ENCODE measurements around the gene CNOT2.

DNA sequence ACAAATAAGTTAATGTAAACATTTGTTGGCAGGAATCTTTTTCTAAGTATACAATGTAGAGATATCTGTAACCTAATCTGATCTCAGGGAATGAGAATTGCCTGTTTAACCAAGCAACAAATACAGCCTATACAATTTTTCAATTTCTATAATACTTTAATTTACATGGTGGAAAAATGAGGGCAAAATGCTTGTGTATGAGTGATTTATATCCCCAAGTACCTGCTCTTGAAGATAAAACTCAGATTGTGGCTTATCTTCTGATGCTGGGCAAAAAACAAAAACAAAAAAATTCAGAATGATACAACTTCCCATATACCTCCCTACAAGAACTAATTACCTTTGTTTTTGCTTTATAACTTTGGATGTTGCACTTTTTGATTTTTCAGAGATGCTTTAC, 2.2 kb downstream of the CNOT2 start:
- TF ChIP-seq, protein P1, sequence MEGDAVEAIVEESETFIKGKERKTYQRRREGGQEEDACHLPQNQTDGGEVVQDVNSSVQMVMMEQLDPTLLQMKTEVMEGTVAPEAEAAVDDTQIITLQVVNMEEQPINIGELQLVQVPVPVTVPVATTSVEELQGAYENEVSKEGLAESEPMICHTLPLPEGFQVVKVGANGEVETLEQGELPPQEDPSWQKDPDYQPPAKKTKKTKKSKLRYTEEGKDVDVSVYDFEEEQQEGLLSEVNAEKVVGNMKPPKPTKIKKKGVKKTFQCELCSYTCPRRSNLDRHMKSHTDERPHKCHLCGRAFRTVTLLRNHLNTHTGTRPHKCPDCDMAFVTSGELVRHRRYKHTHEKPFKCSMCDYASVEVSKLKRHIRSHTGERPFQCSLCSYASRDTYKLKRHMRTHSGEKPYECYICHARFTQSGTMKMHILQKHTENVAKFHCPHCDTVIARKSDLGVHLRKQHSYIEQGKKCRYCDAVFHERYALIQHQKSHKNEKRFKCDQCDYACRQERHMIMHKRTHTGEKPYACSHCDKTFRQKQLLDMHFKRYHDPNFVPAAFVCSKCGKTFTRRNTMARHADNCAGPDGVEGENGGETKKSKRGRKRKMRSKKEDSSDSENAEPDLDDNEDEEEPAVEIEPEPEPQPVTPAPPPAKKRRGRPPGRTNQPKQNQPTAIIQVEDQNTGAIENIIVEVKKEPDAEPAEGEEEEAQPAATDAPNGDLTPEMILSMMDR (IDR thresholded peaks at IDR 0.05; ENCODE audit: insufficient read depth, low read length), result no peak
- TF ChIP-seq POLR2AphosphoS5 (IDR thresholded peaks at IDR 0.05; ENCODE audit: low read depth), result no peak
- TF ChIP-seq, protein P2, sequence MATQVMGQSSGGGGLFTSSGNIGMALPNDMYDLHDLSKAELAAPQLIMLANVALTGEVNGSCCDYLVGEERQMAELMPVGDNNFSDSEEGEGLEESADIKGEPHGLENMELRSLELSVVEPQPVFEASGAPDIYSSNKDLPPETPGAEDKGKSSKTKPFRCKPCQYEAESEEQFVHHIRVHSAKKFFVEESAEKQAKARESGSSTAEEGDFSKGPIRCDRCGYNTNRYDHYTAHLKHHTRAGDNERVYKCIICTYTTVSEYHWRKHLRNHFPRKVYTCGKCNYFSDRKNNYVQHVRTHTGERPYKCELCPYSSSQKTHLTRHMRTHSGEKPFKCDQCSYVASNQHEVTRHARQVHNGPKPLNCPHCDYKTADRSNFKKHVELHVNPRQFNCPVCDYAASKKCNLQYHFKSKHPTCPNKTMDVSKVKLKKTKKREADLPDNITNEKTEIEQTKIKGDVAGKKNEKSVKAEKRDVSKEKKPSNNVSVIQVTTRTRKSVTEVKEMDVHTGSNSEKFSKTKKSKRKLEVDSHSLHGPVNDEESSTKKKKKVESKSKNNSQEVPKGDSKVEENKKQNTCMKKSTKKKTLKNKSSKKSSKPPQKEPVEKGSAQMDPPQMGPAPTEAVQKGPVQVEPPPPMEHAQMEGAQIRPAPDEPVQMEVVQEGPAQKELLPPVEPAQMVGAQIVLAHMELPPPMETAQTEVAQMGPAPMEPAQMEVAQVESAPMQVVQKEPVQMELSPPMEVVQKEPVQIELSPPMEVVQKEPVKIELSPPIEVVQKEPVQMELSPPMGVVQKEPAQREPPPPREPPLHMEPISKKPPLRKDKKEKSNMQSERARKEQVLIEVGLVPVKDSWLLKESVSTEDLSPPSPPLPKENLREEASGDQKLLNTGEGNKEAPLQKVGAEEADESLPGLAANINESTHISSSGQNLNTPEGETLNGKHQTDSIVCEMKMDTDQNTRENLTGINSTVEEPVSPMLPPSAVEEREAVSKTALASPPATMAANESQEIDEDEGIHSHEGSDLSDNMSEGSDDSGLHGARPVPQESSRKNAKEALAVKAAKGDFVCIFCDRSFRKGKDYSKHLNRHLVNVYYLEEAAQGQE (IDR thresholded peaks at IDR 0.05; ENCODE audit: insufficient replicate concordance, low read depth), result no peak
- TF ChIP-seq SPI1 (IDR thresholded peaks at IDR 0.05; ENCODE audit: borderline replicate concordance, low read depth), result no peak

Measured in HL-60 (cell line).